H54 (cell line): Measurements from ENCODE around the gene RNF181.
A peak's percentile ranks its signal among the peaks of the same experiment; 100 is the strongest.
"Not testable (repeated sequence)": the region's sequence is repeated elsewhere in the genome, so short reads cannot be mapped to it uniquely, and the experiment has no call there.

Source experiments
- DNase-seq: peaks from one replicate; pipeline ENCODE4 v3.0.0; 2011; ENCODE audit warnings: low spot score, mixed read lengths; ENCODE audit not compliant: insufficient read length
- FAIRE-seq: peaks from 3 replicates; lab custom pipeline; 2011; peaks lifted over from hg19 to GRCh38; lab: Jason Lieb, UNC
- POLR2A ChIP-seq: IDR thresholded peaks from 2 replicates; pipeline ENCODE4 v1.6.1; 2011; ENCODE audit warnings: low read depth, mild to moderate bottlenecking, low read length

RNF181 gene

DNA sequence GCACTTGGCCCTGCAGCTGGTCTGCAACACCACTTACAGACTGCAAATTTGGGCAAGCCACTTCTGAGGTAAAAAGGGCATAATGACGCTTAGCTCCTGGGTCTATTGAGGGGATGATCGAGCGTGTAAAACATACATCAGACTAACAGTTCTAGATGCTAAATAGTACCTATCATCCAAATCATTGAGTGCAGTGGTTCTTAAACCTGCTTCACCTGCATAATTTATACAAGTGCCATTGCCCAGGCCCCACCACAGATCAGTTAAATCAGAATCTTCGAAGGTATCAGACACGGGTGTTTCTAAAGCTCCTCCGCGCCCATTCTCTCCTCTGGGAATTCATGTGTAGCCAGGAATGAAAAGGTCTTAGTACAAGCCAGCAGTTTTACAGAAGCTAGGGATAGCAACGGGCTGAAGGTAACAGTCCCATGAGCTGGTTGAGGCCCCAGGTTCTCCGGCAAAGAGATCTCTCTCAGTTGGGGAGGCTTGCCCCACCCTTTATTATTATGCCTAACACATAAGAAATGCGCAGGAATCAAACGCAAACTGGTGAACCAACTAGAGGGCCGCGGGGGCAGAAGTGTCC lies 737 bp upstream of the RNF181 start:
- no peak for TF ChIP-seq POLR2A
- FAIRE-seq (no peak), DNase-seq (no peak)

DNA sequence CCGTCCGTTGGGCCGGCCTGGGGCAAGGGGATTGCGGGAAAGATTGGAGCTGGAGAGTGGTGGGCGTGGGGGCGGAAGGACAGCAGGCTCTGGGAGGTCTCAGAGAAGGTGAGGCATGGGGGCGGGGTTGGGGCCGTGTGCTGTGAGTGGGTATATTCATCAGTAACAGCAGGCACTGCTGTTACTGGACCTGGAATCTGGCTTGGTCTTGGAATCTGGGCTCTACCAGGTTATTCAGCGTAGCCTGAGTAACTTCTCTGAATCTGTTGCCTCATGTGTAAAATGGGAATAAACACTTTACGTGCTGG lies 435 bp downstream of the RNF181 start:
- FAIRE-seq (no peak), DNase-seq (no peak)
- no peak for TF ChIP-seq POLR2A

DNA sequence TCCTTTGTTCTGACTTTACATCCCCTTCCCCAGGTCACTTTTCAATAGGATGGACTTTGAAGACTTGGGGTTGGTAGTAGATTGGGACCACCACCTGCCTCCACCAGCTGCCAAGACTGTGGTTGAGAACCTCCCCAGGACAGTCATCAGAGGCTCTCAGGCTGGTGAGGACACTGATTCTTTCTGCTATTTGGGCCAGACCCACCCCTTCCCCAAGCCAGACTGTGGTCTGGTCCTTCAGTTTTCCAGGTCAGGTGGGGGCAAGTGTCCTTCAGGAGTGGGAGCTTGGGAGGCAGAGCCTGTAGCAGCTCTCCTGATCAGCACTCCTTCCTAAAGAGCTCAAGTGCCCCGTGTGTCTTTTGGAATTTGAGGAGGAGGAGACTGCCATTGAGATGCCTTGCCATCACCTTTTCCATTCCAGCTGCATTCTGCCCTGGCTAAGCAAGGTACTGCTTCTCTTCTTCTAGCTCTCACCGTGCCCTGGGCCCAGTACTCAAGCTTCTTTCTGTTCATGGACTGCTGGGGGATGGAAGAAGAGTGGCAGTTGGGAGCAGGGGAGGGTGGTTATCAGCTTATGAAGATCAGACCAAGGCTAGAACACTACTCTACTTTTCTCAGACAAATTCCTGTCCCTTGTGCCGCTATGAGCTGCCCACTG lies 1.1 kb downstream of the RNF181 start:
- DNase-seq (no peak), FAIRE-seq (no peak)
- TF ChIP-seq POLR2A = no peak

DNA sequence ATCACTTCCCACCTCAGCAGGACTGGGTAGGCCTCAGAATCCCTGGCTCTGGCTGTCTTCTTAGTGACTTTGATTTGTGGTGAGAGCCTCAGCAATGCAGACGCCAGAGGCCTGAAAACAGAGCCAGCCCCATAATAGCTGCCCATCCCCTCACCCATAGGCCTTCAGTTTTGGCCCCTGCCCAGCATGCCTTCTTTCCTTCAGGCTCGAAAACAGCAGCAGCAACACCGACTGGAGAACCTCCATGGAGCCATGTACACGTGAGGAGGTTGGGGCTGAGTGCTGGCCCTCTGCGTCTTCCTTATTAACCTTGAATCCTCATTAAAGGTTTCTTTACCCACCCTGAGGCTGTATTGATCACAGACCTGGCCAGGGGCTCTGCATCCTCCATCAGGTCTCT lies 1.7 kb downstream of the RNF181 start:
- DNase-seq (no peak), FAIRE-seq (no peak)
- TF ChIP-seq POLR2A = no peak

DNA sequence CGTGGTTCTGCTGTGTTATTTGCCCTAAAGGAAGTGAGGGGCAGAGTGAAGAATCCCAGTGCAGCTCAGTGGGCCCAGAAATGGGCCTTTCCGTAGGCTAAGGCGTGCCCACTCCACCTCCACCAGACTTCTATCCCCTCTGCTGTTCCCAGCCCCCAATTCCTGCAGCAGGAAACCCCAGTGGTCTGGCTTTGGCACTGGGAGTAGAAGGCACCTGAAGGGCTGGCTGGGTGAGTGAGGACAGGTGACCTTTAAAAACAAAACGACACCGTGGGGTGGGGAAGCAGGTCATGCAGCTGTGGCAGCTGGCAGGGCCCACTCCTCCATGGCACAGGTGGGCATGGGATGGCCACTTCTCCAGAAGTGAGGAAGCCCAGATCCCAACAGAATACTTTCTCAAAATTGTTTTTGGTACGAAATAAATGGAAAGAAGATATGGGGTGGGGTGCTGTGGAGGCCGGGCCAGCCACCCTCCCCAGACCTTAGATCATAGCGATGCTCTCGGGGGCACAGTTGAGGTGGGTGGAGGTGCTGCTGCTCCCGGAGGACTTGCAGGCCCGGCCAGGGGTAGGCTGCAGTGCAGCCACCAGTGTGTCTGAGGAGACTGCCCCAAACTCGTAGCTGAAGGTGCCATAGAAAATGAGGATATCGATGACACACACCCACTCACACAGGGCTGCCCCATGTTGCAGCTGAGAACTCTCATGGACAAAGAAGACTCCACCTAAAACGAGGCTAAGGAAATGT lies 3.2 kb downstream of the RNF181 start:
- TF ChIP-seq POLR2A = no peak
- DNase-seq = no peak
- no peak for FAIRE-seq

DNA sequence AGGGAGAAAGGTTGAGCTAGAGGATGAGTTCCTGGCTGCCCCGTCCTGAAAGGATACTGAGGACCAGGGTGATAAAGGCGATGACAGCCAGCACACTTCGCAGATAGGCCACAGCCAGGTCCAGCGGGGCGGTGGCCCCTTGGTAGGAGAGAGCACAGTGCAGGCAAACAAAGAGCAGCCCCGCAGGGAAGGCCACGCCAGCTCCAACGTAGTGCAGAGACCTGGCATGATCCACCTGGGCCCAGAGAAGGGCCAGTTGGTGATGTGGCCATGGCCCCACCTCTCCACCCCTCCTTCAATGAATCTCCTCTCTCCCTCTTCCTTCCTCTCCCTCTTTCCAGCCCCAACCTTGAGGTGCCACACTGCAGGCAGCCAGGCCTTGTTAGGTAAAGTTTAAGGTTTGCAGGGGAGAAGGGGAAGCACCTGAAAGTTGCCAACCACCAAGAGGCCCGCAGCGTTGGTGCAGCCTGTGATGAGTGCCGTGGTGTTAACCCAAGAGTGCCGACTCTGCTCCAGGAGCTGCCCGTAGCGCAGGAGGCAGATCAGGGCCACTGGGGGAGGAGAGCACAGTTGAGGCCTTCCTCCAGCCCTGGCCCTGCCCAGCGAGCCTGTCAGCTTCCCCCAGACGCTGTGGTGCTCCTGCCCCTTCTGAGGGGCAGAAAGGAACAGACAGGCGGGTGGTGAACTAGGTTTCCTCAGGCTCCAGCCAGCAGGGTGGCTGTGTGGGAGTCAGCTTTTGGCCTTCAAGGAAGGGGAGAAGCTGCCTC lies 4.1 kb downstream of the RNF181 start:
- no peak for FAIRE-seq
- no peak for DNase-seq
- TF ChIP-seq POLR2A = no peak

DNA sequence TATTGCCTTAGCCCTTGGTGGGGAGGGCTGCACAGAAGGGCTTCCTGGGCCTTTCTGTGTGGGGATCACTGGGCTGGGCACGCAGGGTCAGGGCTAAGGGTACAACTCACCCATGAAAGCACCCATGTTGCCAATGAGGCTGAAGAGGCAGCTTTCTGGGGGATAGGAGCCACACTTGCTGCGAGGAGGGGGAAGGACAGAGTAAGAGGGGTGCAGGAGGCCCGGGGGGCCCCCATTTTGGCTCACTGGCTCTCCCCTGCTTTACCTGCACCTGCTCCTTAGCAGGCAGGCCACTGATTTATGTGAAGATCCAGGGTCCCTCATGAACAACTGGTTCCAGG lies 4.7 kb downstream of the RNF181 start:
- DNase-seq = no peak
- no peak for FAIRE-seq
- no peak for TF ChIP-seq POLR2A

DNA sequence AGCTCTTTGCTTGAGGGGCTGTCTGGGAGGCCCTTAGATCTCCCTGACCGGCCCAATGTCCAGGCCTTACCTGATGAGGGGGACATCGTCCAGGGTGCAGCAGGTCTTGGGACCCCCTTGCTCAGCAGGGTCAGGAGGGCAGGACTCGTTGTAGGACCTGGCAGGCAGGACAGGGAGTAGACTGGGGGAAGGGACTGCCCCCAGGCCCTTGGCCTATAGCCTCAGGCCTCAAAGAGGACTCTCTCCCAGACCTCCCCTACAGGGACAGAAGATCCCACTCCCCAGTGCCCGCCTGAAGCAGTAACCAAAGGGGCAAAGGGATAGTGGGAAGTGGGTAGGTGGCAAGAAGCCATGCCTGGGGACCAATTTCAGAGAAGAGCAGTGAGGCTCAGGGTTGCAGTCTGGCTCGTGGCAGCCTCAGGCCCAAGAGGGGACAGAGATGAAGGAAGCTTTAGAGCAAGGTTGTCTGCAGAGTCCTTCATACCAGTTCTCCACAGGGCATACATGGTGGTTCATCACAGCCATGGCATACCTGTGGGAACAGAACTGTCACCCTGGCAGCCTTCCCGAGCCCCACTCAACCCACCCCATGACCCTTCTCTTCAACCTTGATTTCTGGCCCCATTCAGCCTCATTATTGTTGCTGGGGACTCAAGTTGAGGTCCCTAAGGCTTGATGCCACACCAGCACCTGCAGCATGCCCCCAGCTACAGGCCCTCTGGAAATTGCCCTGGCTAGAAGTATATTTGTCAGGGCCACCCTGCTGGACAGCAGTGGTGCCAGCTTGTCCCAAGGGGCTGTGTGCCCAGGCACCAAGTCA lies 5.6 kb downstream of the RNF181 start:
- TF ChIP-seq POLR2A = no peak
- FAIRE-seq (no peak), DNase-seq (no peak)

DNA sequence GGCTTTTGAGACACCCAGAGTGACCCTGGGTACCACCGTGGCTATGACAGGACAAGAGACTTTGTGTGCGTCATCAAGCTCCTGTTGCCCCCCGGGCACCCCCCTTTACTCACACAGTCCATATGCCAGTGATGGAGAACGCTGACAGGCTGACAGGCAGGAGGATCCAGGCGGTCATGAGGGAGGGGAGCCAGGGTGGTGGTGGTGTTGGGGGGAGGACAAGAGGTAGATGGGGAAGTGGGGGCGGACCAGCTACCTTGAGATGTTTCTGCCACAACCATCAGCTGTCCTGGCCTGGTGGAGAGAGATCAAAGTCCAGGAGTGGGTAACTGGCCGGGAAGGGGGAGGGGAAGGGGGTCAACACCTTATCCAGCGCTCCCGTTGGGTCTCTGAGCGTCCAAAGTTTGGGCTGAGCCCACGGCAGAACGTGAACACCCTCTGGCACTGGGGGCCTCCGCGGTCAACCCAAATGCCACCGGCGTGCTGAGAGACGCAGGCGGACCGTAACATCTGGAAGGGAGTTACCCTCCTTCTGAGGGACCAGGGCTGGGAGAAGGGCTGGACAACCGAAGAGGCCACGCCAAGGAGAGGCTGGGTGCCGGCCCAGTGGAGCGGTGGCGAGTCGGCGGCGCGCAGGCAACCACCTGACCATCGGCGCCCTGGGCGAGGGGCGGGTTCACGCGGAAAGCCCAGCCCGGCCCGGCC lies 6.4 kb downstream of the RNF181 start:
- DNase-seq (no peak), FAIRE-seq (no peak)
- TF ChIP-seq POLR2A = peak; percentile 20; the same call in 1 of the 2 replicates

DNA sequence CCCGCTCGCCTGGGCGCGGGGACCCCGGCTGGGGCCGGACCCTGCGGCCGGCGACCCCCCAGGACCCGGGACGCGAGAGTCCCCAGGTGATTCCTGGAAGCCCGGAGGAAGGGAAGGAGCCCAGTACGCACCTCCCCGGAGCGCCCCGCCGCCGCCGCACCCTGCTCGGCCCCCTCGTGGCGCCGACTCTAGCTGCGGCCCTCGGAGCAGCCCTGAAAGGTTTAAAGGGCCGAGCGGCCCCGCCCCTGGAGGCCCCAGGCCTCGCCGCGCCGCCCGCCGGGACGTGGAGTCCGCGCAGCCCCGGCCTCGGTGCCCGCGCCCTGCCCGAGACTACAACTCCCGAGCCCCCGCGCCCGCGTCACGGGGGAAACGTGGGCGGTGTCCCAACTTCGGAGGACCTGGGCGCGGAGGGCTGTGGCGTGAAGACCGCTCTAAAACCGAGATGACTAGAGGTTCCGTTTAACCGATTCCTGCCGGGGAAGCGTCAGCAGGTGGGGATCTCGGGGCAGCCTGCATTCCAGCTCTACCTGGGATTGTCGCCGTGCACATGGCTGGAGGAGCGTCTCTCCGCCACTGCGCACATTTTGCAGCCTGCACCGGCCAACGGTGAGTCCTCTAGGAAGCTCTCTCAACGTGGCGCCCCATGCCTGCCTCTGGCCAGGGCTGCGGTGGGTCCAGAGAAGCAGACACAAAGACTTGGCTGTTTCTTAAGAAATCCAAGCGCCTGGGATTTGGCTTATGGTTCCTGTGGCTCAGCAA lies 7.1 kb downstream of the RNF181 start, which contains the start of gene TMEM150A:
Gene TMEM150A (minus strand): TSS at position 223 of the 759 bp plus-strand sequence. CDS start 750 bp downstream, outside the sequence.
- FAIRE-seq (no peak), DNase-seq (peak; percentile 86)

DNA sequence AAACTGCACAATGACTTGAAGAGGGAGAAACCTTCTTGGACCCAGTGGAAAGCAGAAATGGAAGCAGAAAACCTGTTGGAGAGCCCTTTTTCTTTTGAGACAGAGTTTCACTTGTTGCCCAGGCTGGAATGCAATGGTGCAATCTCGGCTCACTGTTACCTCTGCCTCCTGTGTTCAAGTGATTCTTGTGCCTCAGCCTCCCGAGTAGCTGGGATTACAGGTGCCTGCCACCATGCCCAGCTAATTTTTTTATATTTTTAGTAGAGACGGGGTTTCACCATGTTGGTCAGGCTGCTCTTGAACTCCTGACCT lies 8.5 kb downstream of the RNF181 start:
- not testable (repeated sequence) for FAIRE-seq, DNase-seq

More for the DNA sequence above, 7.1 kb downstream of the RNF181 start, which contains the start of gene TMEM150A:
- peak; percentile 35 for TF ChIP-seq POLR2A
